Fibroblast of lung (primary cell): Measurements from ENCODE around the gene ASXL1. TPM values are rescaled to one million over a fixed set of nuclear protein-coding genes. Genes with fewer than 3 reads are reported as not detected.

ENCODE experiments used
- DNase-seq, 2 donors: peaks; one replicate each; pipeline versions ENCODE4 v3.0.0 to v3.0.0-alpha.2; 2010; ENCODE audit warnings: low read depth in 2 of 2
- H2AFZ ChIP-seq: 2 replicates; pipeline ENCODE4 v1.5.1; 2012; ENCODE audit warnings: low read length, control low read depth, inconsistent platforms
- H3K27ac ChIP-seq: 2 replicates; pipeline ENCODE4 v1.5.1; 2011; ENCODE audit warnings: low read length, control low read depth; ENCODE audit not compliant: insufficient read depth
- H3K27me3 ChIP-seq: 2 replicates; pipeline ENCODE4 v1.5.1; 2011; ENCODE audit warnings: mild to moderate bottlenecking, low read length; ENCODE audit not compliant: control insufficient read depth, insufficient read depth
- H3K36me3 ChIP-seq: 2 replicates; pipeline ENCODE4 v1.5.1; 2011; ENCODE audit warnings: low read length; ENCODE audit not compliant: control insufficient read depth, insufficient read depth
- H3K4me1 ChIP-seq: 2 replicates; pipeline ENCODE4 v1.5.1; 2011; ENCODE audit warnings: low read length; ENCODE audit not compliant: control insufficient read depth, insufficient read depth; ENCODE audit errors: extremely low read depth
- H3K4me2 ChIP-seq: 2 replicates; pipeline ENCODE4 v1.5.1; 2011; ENCODE audit warnings: low read length, control low read depth; ENCODE audit not compliant: insufficient read depth; ENCODE audit errors: extremely low read depth
- H3K4me3 ChIP-seq, 4 experiments: fragments of 200-600 bp in 1 of 4; sonication (generic) in 1 of 4; replicated peaks in 1 of 4; 2 replicates each; pipeline ENCODE4 v1.5.1; 2011 to 2016; ENCODE audit warnings: low read length in 4 of 4, low read depth in 3 of 4, mild to moderate bottlenecking in 3 of 4, control low read depth in 2 of 4, inconsistent platforms in 1 of 4, mixed read lengths in 1 of 4; ENCODE audit not compliant: insufficient read depth in 1 of 4; ENCODE audit errors: control extremely low read depth in 1 of 4
- H3K79me2 ChIP-seq: 2 replicates; pipeline ENCODE4 v1.5.1; 2012; ENCODE audit warnings: mild to moderate bottlenecking, low read length, inconsistent platforms; ENCODE audit not compliant: control insufficient read depth, insufficient read depth
- H3K9ac ChIP-seq: 2 replicates; pipeline ENCODE4 v1.5.1; 2011; ENCODE audit warnings: mild to moderate bottlenecking, low read length, control low read depth; ENCODE audit not compliant: insufficient read depth
- H3K9me3 ChIP-seq: 2 replicates; pipeline ENCODE4 v1.5.1; 2012; ENCODE audit warnings: low read depth, low read length; ENCODE audit not compliant: control insufficient read depth, insufficient read depth
- H4K20me1 ChIP-seq: 2 replicates; pipeline ENCODE4 v1.5.1; 2011; ENCODE audit warnings: low read length; ENCODE audit not compliant: control insufficient read depth, insufficient read depth; ENCODE audit errors: extremely low read depth
- CTCF ChIP-seq, 2 donors: IDR thresholded peaks in 1 of 2; conservative IDR thresholded peaks in 1 of 2; 1 replicate in 1 of 2; 2 replicates in 1 of 2; pipeline ENCODE4 v1.5.1; 2011 to 2012; ENCODE audit warnings: low read length in 2 of 2, control low read depth in 1 of 2, inconsistent platforms in 1 of 2, low read depth in 1 of 2, mild to moderate bottlenecking in 1 of 2
- EZH2 ChIP-seq: IDR thresholded peaks from 2 replicates; pipeline ENCODE4 v1.5.1; 2012; ENCODE audit warnings: low read length, control low read depth, mild to moderate bottlenecking; ENCODE audit errors: missing control alignments
- polyA plus RNA-seq, 2 donors: library from polyadenylated mRNA; depleted of rRNA in 1 of 2; stranded (reverse) in 1 of 2; unstranded in 1 of 2; fragments of >200 nt; gene quantifications; 2 replicates each; pipeline ENCODE4 v1.2.1, GENCODE V29; 2011 to 2012; ENCODE audit warnings: missing spikeins in 1 of 2
- total RNA-seq: library from RNA; depleted of rRNA; stranded (reverse); fragments of >200 nt; gene quantifications from 2 replicates; pipeline ENCODE4 v1.2.1, GENCODE V29; 2014

Gene ASXL1
- total and polyA plus RNA-seq, 2 donors (not counting 1 experiment from before 2014, with no cell fraction given) = 38.0 to 41.1 TPM

GRCh38 chr20:32315399-32315798 is 42.7 kb upstream of the ASXL1 start:
- DNase-seq = no peak
- Histone ChIP-seq H3K4me1 (no peaks in the 10 kb centered on the region), H3K36me3 (peaks cover 3% of the 10 kb centered on the region), H3K9me3 (no peaks in the 10 kb centered on the region), H3K27ac (no peak overlapping the region), H3K9ac (no peak overlapping the region), H3K27me3 (no peaks in the 10 kb centered on the region), H4K20me1 (no peaks in the 10 kb centered on the region), H3K4me3 (no peak overlapping the region), H3K79me2 (no peaks in the 10 kb centered on the region), H2AFZ (no peak overlapping the region), H3K4me2 (no peak overlapping the region)
- TF ChIP-seq CTCF (conservative IDR thresholded peaks at IDR 0.05 in 1 of 2, IDR thresholded peaks at IDR 0.05 in 1 of 2; ENCODE audit: low read depth in 1 of 2, low read length in 2 of 2) = no peak
- TF ChIP-seq EZH2 = no peak

GRCh38 chr20:32315891-32316290 is 42.2 kb upstream of the ASXL1 start:
- Histone ChIP-seq H3K9me3 (no peaks in the 10 kb centered on the region), H3K27ac (no peak overlapping the region), H3K27me3 (no peaks in the 10 kb centered on the region), H3K79me2 (no peaks in the 10 kb centered on the region), H3K36me3 (peaks cover 2% of the 10 kb centered on the region), H4K20me1 (no peaks in the 10 kb centered on the region), H3K4me2 (no peak overlapping the region), H2AFZ (no peak overlapping the region), H3K9ac (no peak overlapping the region), H3K4me3 (no peak overlapping the region), H3K4me1 (no peaks in the 10 kb centered on the region)
- TF ChIP-seq EZH2 (no peak), CTCF (conservative IDR thresholded peaks at IDR 0.05 in 1 of 2, IDR thresholded peaks at IDR 0.05 in 1 of 2; ENCODE audit: low read depth in 1 of 2, low read length in 2 of 2) (no peak)
- DNase-seq = no peak

- no peak for DNase-seq
- no peaks in the 10 kb centered on the region for H3K79me2 ChIP-seq
- TF ChIP-seq CTCF (conservative IDR thresholded peaks at IDR 0.05 in 1 of 2, IDR thresholded peaks at IDR 0.05 in 1 of 2; ENCODE audit: low read depth in 1 of 2, low read length in 2 of 2) = no peak
- no peak for TF ChIP-seq EZH2
These were observed 41.5 kb upstream of the ASXL1 start for GRCh38 chr20:32316667-32317066.

More at GRCh38 chr20:32316667-32317066, 41.5 kb upstream of the ASXL1 start:
- H3K27me3 ChIP-seq = no peaks in the 10 kb centered on the region
- no peak overlapping the region for H3K4me2 ChIP-seq
- no peaks in the 10 kb centered on the region for H3K9me3 ChIP-seq
- H3K27ac ChIP-seq = no peak overlapping the region
- H3K9ac ChIP-seq = no peak overlapping the region
- no peak overlapping the region for H2AFZ ChIP-seq
- no peaks in the 10 kb centered on the region for H4K20me1 ChIP-seq
- no peak overlapping the region for H3K4me3 ChIP-seq
- no peaks in the 10 kb centered on the region for H3K36me3 ChIP-seq
- H3K4me1 ChIP-seq = no peaks in the 10 kb centered on the region
